Measurements from ENCODE around the gene C9orf78. TPM values are rescaled to one million over a fixed set of nuclear protein-coding genes. Genes with fewer than 3 reads are reported as not detected.

C9orf78 gene
- total RNA-seq, 1 experiment from 2014 or later = 37.5 TPM

DNA sequence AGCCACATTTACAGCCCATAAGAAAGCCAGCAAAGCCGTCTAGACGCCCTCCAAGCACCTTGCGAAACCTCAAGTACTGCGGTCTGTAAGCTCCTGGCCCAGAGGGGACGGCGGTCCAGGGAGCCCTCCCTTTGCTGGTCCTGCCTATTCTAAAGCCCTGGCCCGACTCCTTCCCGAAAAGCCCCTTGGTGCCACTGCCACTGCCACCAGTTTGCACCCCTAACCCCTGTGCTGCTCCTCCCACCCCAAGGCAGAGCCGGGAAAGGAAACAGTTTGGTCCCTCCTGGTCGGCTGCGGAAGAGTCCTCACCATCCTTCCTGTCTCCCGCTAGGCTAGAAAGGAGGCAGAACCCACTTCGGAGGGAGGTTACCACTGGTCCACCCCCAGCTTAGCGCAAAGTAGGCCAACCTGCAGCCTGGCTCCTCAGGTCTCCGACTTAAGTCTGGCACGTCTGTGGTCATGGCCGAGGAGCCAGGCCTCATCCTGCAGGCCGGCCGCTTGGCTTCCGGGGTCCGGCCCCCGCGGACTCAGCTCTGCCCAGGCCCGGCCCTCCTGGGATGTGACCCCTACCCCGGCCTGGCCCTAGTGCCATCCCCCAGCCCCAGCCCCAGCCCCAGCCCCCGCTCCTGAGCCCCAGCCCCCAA is 12.1 kb downstream of the C9orf78 start:
- Mint-ChIP-seq H3K9me3 (no peaks in the 10 kb centered on the region), H3K27me3 (ENCODE audit: low read depth) (no peaks in the 10 kb centered on the region), H3K4me1 (peaks cover 7 to 9% of the 10 kb centered on the region in 2 experiments), H3K27ac (peak overlapping the region; percentile 19 to 84 (median 49); a peak in 4 of 7 replicates), H3K36me3 (ENCODE audit: insufficient read depth in 1 of 3, low read depth in 3 of 3) (peaks cover 18 to 51% (median 40%) of the 10 kb centered on the region in 3 experiments; a peak in 6 of 7 replicates), H3K4me3 (peak overlapping the region; percentile 77 to 87)
- no peaks in the 10 kb centered on the region for H3K27me3 ChIP-seq (ENCODE audit: insufficient read depth, low read length)
- H3K9ac ChIP-seq (ENCODE audit: extremely low read depth, insufficient read length, low read length) = peak overlapping the region; percentile 65
- no peak overlapping the region for H2AFZ ChIP-seq (ENCODE audit: low read length)
- TF ChIP-seq, protein P1, sequence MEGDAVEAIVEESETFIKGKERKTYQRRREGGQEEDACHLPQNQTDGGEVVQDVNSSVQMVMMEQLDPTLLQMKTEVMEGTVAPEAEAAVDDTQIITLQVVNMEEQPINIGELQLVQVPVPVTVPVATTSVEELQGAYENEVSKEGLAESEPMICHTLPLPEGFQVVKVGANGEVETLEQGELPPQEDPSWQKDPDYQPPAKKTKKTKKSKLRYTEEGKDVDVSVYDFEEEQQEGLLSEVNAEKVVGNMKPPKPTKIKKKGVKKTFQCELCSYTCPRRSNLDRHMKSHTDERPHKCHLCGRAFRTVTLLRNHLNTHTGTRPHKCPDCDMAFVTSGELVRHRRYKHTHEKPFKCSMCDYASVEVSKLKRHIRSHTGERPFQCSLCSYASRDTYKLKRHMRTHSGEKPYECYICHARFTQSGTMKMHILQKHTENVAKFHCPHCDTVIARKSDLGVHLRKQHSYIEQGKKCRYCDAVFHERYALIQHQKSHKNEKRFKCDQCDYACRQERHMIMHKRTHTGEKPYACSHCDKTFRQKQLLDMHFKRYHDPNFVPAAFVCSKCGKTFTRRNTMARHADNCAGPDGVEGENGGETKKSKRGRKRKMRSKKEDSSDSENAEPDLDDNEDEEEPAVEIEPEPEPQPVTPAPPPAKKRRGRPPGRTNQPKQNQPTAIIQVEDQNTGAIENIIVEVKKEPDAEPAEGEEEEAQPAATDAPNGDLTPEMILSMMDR (conservative IDR thresholded peaks at IDR 0.05) = no peak
- H3K14ac ChIP-seq (ENCODE audit: insufficient read depth, low read length) = no peak overlapping the region
- H2BK120ac ChIP-seq (ENCODE audit: low read depth, low read length, poor library complexity, severe bottlenecking) = no peak overlapping the region
- peaks cover 5% of the 10 kb centered on the region for H3K23me2 ChIP-seq (ENCODE audit: insufficient read length, low read depth, low read length, poor library complexity, severe bottlenecking)
- no peak overlapping the region for H4K91ac ChIP-seq (ENCODE audit: insufficient read length, low read depth, low read length)
- H4K5ac ChIP-seq (ENCODE audit: insufficient read length, low read depth, low read length) = no peak overlapping the region
- no peak overlapping the region for H2BK5ac ChIP-seq (ENCODE audit: insufficient read length, low read length)
- H3K4ac ChIP-seq (ENCODE audit: low read depth, low read length) = no peak overlapping the region
- no peaks in the 10 kb centered on the region for H3K4me1 ChIP-seq (ENCODE audit: insufficient read depth, low read length)
- DNase-seq = peak; percentile 55
- no peak overlapping the region for H2BK20ac ChIP-seq (ENCODE audit: low read depth, low read length, poor library complexity, severe bottlenecking)
- peak overlapping the region; percentile 66 for H3K4me2 ChIP-seq (ENCODE audit: insufficient read depth, insufficient read length, low read length)
- no peaks in the 10 kb centered on the region for H3K9me3 ChIP-seq (ENCODE audit: control insufficient read depth, low read depth, low read length)
- no peak overlapping the region for H3K23ac ChIP-seq (ENCODE audit: insufficient read length, low read depth, low read length)
- no peaks in the 10 kb centered on the region; the same call in 1 of the 2 replicates for H3K79me2 ChIP-seq (ENCODE audit: insufficient read depth, low read length)
- no peaks in the 10 kb centered on the region for H4K20me1 ChIP-seq (ENCODE audit: control insufficient read depth, insufficient read depth, insufficient read length)
- WGBS (ENCODE audit: extremely low coverage, insufficient read length, low lambda C conversion rate) = no CpG with 5 or more reads among the region's 26 CpGs
- H2BK12ac ChIP-seq (ENCODE audit: insufficient read length, low read depth, low read length) = no peak overlapping the region
- H2BK15ac ChIP-seq (ENCODE audit: low read depth, low read length) = no peak overlapping the region
- H2AK5ac ChIP-seq (ENCODE audit: insufficient read length, low read length) = no peak overlapping the region
- no peak overlapping the region for H3T11ph ChIP-seq (ENCODE audit: low read length)
- H3K79me1 ChIP-seq (ENCODE audit: insufficient read depth, low read depth, low read length, poor library complexity, severe bottlenecking) = peaks cover 3% of the 10 kb centered on the region
- H3K27ac ChIP-seq (ENCODE audit: insufficient read length, low read depth, low read length) = no peak overlapping the region
- H3K18ac ChIP-seq (ENCODE audit: insufficient read length, low read depth, low read length) = no peak overlapping the region
- H4K8ac ChIP-seq (replicated peaks; ENCODE audit: insufficient read length, low read depth, low read length) = no peak overlapping the region
- no peak overlapping the region for H3K56ac ChIP-seq (ENCODE audit: insufficient read length, low read depth, low read length)
